ENCODE results near the gene TMCC2.
"Not testable (repeated sequence)": the region's sequence is repeated elsewhere in the genome, so short reads cannot be mapped to it uniquely, and the experiment has no call there.

TMCC2 gene

DNA sequence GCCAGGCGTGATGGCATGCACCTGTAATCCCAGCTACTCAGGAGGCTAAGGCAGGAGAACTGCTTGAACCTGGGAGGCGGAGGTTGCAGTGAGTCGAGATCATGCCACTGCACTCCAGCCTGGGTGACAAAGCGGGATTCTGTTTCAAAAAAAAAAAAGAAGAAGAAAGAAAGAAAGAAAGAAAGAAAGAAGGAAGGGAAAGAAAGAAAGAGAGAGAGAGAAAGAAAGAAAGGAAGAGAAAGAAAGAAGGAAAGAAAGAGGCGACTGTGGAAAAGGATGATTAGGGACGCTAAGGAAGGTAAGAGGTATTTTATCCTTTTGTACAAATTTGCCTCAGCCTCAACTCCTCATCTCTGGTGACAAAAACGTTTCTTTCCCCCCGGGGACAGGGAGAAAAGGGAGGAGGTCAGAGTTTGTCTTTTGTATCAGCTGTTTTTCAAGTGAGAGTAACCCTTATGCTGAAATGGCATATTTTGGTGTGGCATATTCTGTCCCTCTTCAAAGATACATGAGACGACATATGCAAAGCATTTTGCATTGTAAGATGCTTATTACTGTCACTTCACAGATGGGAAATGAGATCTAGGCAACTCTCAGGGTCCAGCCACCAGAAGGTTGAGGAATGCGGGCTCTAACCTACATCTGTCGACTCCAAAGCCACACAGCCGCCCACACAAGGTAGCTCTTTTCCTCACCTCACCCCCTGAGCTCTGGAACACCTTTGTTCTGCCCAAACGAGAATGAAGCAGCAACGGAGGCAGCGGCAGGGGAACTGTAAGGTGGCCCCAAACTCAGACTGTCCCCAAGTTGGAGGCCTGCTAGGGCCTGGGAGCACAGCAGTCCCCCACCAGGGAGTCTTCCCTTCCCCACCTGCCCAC, 55.8 kb downstream of the TMCC2 start:
- no peak for DNase-seq

GRCh38 chr1:205284420-205285144, 56.8 kb downstream of the TMCC2 start:
- DNase-seq = no peak

DNA sequence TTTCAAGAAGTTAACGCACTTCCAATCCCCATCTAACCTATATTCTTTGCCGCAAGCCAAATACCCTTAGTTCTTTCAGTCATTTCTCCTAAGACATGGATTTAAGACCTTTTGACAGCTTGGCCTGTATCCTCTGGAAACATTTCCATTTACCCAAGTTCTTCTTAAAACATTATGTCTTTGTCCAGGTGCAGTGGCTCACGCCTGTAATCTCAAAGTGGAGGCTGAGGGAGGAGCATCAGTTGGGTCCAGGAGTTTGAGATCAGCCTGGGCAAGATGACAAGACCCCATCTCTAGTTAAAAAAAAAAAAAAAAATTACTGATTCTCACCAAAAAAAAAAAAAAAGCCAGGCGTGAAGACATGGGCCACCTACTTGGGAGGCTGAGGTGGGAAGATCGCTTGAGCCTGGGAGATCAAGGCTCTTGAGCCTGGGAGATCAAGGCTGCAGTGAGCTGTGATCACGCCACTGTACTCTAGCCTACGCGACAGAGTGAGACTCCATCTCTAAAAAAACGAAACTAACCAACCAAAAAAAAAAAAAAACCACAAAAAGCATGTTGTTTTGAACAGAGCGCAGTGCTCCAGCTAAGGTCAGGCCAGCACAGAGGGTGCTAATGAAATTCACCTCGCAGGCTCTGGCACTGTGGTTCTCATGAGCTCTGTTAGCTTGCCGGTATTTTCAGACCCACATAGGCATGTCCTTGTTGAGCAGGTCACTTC, 57.8 kb downstream of the TMCC2 start:
- DNase-seq = no peak

DNA sequence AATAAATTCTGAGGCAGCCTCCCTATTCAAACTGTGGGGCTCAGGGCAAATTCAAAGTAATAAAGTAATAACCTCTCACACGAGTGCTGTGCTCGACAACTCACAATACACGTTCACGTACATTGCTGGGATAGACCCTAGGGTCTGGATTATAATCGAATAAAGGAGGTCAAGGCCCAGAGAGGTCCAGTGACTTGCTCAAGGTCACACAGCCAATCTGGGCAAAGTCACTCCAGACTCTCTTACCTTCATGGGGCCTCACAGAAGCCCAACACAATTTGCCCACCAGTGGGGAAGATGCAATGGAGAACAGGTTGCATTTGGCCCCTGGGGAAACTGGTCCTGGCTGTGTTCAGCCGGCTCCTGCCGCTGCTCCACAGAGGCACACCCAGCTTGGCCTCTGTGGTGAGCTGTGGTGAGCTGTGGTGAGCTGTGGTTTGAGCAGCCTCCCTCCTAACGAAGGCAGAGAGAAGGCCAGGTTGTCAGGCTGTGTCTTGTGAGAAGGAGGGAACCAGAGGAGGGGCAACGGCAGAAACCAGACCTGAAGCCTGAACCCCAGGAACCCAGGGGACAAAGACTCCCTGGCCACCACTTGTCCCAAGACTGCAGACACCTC, 58.7 kb downstream of the TMCC2 start:
- DNase-seq = no peak

GRCh38 chr1:205287076-205287475, 59.3 kb downstream of the TMCC2 start:
- no peak for DNase-seq

- no peak for DNase-seq
Measured at GRCh38 chr1:205287767-205288559, 60.2 kb downstream of the TMCC2 start.

- no peak for DNase-seq
Measured at GRCh38 chr1:205291596-205291995, 63.9 kb downstream of the TMCC2 start.

DNA sequence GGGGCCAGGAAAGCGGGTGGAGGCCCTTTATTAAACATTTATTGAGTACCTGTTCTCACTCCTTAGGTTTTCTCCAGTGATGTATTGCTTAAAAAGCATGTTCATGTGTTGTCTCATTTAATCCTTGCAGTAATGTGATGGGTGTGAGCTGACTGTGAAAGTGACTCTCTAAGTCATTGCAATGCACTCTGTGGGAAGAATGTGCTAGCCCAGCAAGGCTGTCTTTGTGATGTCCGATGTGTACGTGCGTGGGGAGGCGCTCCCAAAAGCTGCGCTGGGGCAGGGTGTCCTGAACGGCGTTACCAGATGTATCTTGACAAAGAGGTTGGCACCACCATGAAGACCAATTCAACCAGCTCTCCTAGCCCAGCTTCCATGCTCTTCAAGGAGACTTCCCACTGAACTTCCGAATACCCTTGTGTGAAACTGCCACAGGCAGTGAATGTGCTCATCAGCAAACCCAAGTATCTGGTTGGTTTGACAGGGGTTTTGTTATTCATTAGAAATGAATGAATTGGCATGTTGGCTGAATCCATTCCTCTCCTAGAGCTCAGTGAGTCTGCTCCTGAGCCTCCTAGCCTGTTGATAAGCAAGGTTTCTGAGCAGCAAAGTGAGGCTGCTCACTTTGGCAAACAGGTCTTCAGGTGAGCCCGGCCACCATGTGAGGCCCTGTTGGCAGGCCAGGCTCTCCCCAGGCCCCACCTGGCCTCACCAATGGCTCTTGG, 65.8 kb downstream of the TMCC2 start:
- no peak for DNase-seq

GRCh38 chr1:205294175-205294917, 66.6 kb downstream of the TMCC2 start:
- no peak for DNase-seq

DNA sequence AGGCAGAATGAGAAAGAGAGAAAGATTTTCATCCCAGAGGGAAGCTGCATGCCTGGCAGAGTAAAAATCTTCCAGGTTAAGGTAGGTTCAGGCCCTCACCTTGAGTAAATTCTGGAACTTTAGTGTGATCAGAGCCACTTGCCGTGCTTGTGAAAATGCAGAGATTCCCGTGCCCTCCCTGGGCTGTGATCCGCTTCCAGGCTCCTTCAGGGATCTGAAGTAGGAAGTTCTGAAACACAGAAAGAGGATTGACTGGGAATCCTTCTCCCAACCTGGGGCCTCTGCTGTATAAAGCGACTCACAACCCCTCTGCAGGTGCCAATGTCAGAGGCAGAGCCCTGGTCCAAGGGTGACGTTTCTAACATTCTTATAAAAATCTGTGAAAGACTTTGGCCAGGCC, 67.2 kb downstream of the TMCC2 start:
- no peak for DNase-seq

GRCh38 chr1:205296154-205296553, 68.4 kb downstream of the TMCC2 start:
- no peak for DNase-seq

GRCh38 chr1:205297546-205298177, 69.9 kb downstream of the TMCC2 start:
- DNase-seq = not testable (repeated sequence)

DNA sequence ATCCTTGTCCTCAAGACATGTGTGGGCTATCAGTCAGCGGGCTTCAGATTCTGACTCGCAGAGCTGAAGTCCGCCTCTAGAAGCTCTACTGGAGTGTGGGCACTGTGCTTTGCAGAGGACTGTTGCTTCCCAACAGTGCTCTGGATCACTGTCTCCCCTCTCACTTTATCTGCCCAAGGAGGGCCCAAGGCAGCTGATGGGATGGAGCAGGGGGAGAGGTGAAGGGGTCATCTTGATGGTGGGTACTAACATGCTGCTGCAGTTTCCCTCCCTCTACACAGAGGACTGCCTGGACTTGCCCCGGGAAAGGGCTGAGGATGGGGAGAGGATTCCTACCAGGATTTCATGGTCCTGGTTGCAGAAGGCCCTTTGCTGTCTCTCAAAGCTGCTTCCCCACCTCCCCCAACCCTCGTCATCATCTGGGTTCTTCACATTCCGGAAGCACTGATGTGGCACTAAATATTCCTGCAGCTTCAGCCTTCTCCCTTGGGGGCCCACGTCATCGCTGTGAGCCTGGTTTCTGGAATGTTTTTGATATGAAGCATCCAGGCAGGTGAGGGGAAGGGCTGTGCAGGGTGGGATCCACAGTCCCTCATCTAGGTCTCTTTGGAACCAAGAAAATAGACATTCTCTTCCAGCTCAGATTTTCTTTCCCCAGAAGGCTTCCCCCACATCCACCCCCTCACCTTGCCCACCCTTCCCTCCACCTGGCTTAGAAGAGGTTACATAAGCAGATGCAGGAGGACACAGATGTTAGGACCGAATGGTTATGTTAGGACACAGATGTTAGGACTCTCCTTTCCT, 70.6 kb downstream of the TMCC2 start:
- DNase-seq = no peak

DNA sequence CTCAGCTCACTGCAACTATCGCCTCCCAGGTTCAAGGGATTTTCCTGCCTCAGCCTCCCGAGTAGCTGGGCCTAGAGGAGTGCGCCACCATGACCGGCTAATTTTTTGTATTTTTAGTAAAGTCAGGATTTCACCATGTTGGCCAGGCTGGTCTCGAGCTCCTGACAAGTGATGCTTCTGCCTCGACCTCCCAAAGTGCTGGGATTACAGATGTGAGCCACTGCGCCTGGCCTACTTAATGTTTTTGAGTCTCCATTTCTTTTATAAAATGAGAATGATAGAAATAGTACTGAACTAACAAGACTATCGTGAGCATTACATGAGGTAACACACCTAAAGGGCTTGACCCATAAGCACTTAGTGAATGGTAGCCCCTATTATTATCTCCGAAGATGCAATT, 72.4 kb downstream of the TMCC2 start:
- no peak for DNase-seq

GRCh38 chr1:205301205-205301821, 73.6 kb downstream of the TMCC2 start:
- DNase-seq = no peak

- no peak for DNase-seq
Measured at GRCh38 chr1:205301842-205302588, 74.3 kb downstream of the TMCC2 start.

GRCh38 chr1:205303247-205303888, 75.6 kb downstream of the TMCC2 start:
- DNase-seq = no peak
